Measurements from ENCODE around the gene FAM193B.
A peak's percentile ranks its signal among the peaks of the same experiment; 100 is the strongest.

The FAM193B gene

DNA sequence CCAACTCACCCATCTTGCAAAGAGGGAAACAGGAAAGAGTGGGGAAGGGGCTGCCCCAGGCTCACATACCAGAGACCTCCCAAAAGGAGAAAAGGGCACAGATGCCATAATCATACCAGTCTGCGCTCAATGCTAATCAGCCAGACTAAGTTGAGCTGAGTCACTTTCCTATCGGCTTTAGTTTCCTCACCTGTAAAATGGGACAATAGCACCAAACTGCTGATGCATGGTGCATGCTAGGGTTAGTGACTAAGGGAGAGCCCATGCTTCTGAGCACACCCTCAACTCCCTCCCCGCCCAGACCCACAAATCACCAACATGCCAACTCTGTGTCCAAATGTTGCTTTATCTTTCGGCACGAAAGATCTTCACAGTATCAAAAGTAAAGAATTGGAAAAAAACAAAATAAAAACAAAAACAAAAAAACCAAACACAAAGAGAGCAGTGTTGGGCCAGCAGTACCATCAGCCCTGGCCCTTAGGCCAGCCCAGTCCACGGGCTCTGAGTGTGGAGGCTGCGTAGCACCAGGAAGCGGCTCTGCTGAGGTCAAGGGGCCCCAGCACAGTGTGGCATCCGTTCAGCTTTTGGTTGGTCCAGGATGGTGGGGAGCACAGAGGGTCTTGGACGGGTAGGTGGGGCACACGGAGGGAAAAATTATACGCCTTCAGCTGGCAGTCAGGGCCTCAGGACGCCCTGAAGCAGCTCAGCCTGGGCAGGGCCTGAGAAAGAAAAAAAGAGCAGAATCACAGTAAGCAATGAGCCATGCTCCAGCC is 34.7 kb downstream of the FAM193B start:
- Histone ChIP-seq H3K4me1 (ENCODE audit: control insufficient read depth, insufficient read depth, low read length) (peaks cover 8% of the 10 kb centered on the region), H3K36me3 (ENCODE audit: control insufficient read depth, insufficient read depth, low read length) (peaks cover 18% of the 10 kb centered on the region), H3K9ac (ENCODE audit: low read length) (no peak overlapping the region), H3K4me3 (ENCODE audit: low read length) (no peak overlapping the region), H3K27me3 (ENCODE audit: control insufficient read depth, insufficient read depth, low read length) (no peaks in the 10 kb centered on the region), H3K9me3 (ENCODE audit: control insufficient read depth, low read length) (no peaks in the 10 kb centered on the region)

DNA sequence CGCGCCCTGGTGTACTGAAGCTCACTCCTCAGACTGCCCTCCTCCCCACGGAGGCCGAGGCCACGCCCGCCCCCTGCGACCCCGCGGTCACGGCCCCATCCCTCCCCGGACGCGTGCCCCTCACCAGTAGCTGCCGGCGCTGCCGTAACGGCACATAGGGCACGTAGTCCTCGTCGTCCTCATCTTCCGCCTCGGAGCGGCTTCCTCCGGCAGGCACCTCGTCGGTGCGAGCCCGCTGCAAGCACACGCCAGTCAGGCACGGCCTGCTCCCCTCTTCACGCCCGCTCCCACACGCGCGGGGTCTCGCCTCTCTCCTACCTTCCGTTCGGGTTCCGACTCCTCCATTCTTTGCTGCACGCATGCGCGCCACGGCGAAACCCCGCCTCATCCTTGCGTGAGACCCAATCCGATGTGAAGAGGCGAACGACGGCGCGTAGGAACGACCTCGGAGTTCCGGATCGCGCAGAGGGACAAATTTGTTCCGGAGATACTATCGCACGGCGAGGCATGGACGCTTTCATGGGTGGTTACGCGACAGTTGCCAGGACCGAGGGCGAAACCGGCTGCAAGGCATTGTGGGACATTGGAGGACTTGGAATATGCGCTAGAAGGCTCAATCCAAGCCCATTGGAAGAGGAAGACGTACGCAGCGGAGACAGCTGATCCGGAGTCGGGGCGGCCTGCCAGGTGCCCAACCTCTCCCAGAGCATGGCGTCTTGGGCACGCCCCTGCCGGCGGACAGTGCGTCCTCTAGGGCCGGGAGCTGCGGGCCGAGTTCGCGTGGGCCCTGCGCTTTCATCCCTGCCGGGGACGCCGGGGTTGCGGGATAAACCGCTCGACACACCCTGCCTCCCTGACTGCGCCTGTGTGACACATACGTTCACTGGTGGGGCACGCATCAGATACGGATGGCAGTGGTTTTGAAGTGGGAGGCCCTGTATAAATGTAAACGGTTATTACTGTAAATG is 37.5 kb downstream of the FAM193B start, which contains the start of gene DDX41:
Gene DDX41, minus strand, starts transcription at position 361 of the 968 bp plus-strand sequence. Its CDS starts 16 bp downstream, at position 345.
- Histone ChIP-seq H3K9ac (ENCODE audit: low read length) (peak within 1 kb of the TSS; percentile 66), H3K27me3 (ENCODE audit: control insufficient read depth, insufficient read depth, low read length) (no peaks in the 10 kb centered on the region), H3K36me3 (ENCODE audit: control insufficient read depth, insufficient read depth, low read length) (peaks cover 9% of the 10 kb centered on the region), H3K4me3 (ENCODE audit: low read length) (peak within 1 kb of the TSS; percentile 92), H3K9me3 (ENCODE audit: control insufficient read depth, low read length) (no peaks in the 10 kb centered on the region), H3K4me1 (ENCODE audit: control insufficient read depth, insufficient read depth, low read length) (peaks cover 8% of the 10 kb centered on the region)

DNA sequence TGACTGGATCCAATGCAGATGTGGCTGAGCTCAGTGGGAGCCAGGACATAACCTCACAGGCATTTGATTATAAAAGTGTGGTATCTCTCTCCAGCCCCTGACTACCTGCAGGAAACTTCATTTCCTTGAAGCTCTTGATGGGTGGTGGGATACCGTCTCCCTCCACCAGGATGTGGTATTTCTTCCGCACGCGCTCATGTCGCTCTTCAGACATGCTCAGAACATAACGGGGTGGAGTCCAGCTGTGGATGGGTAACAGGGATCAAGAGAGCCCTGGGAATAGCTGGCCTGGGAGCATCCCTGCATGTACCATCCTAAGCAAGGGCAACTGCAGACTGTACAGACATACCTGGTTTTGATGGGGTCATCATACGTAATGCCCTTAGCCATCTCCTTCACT is 38.8 kb downstream of the FAM193B start:
- Histone ChIP-seq H3K36me3 (ENCODE audit: control insufficient read depth, insufficient read depth, low read length) (no peaks in the 10 kb centered on the region), H3K9me3 (ENCODE audit: control insufficient read depth, low read length) (no peaks in the 10 kb centered on the region), H3K4me3 (ENCODE audit: low read length) (no peak overlapping the region), H3K9ac (ENCODE audit: low read length) (peak overlapping the region; percentile 66), H3K4me1 (ENCODE audit: control insufficient read depth, insufficient read depth, low read length) (peaks cover 8% of the 10 kb centered on the region), H3K27me3 (ENCODE audit: control insufficient read depth, insufficient read depth, low read length) (no peaks in the 10 kb centered on the region)

DNA sequence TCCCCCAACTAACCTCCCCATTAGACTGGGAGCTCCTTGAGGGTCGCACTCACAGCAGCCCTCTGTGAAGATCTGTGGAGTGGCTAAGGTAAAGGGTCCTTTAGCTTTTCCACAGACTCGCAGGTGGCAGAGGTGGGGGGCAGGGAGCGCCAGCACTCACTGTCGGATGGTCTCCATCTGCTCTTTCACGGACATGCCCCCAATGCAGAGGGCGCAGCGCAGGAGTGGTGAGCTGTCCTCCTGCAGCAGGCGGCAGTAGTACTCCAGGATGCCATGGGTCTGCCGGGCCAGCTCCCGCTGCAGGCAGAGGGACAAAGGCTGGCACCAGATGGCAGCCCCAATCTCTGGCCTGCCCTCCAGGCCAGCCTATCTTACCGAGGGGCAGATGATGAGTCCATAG is 39.8 kb downstream of the FAM193B start:
- Histone ChIP-seq H3K4me1 (ENCODE audit: control insufficient read depth, insufficient read depth, low read length) (peaks cover 11% of the 10 kb centered on the region), H3K9me3 (ENCODE audit: control insufficient read depth, low read length) (no peaks in the 10 kb centered on the region), H3K4me3 (ENCODE audit: low read length) (no peak overlapping the region), H3K9ac (ENCODE audit: low read length) (no peak overlapping the region), H3K27me3 (ENCODE audit: control insufficient read depth, insufficient read depth, low read length) (no peaks in the 10 kb centered on the region), H3K36me3 (ENCODE audit: control insufficient read depth, insufficient read depth, low read length) (no peaks in the 10 kb centered on the region)

DNA sequence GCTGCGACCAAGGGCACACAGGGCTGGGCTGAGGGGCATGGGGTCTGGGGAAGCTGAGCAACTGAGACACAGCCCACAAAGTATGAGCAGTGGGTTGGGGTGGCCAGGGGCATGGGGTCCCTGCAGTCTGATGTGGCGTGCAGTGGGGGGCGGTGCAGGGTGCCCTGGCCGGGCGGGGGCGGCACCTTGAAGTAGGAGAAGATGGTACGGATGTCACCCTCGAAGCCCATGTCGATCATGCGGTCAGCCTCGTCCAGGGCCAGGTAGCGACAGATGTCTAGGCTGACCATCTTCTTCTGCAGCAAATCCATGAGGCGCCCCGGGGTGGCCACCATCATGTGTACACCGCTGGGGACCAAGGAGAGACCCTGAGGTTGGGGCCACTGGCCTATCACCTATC is 40.9 kb downstream of the FAM193B start:
- no peaks in the 10 kb centered on the region for H3K36me3 ChIP-seq (ENCODE audit: control insufficient read depth, insufficient read depth, low read length)
- H3K9me3 ChIP-seq (ENCODE audit: control insufficient read depth, low read length) = no peaks in the 10 kb centered on the region
- H3K9ac ChIP-seq (ENCODE audit: low read length) = no peak overlapping the region
- no peaks in the 10 kb centered on the region for H3K27me3 ChIP-seq (ENCODE audit: control insufficient read depth, insufficient read depth, low read length)
- no peak overlapping the region for H3K4me3 ChIP-seq (ENCODE audit: low read length)
- peaks cover 11% of the 10 kb centered on the region for H3K4me1 ChIP-seq (ENCODE audit: control insufficient read depth, insufficient read depth, low read length)

DNA sequence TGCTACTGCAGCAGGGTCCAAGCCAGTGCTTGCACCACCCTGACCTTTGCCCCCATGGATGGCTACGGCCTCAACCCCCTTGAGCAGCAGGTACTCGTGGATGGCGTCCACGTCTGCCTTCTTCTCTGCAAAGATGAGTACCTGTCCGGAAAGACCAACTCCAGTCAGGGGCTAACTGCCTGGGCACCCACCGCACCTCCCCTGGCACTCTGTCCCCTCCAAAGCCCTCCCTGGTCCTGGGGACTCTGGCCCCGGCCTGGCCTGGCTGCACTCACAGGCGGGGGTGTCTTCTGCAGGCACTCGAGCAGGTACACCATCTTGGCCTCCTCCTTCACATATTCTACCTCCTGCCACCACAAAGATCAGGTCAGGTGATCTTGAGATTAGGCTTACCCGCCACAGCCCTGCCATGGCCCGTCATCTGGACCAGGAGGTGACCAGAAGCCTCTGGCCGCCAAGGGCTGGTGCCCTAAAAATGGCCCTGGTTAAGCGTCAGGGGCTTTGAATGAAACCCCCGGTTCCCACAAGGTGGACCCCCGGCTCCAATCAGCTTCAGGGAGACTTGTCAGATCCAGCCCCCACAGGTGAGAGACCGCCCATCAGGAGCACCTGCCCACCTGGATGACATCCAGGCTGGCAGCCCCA is 41.5 kb downstream of the FAM193B start:
- no peaks in the 10 kb centered on the region for H3K27me3 ChIP-seq (ENCODE audit: control insufficient read depth, insufficient read depth, low read length)
- H3K9me3 ChIP-seq (ENCODE audit: control insufficient read depth, low read length) = no peaks in the 10 kb centered on the region
- H3K4me3 ChIP-seq (ENCODE audit: low read length) = no peak overlapping the region
- H3K4me1 ChIP-seq (ENCODE audit: control insufficient read depth, insufficient read depth, low read length) = peaks cover 11% of the 10 kb centered on the region
- H3K9ac ChIP-seq (ENCODE audit: low read length) = no peak overlapping the region
- H3K36me3 ChIP-seq (ENCODE audit: control insufficient read depth, insufficient read depth, low read length) = no peaks in the 10 kb centered on the region

DNA sequence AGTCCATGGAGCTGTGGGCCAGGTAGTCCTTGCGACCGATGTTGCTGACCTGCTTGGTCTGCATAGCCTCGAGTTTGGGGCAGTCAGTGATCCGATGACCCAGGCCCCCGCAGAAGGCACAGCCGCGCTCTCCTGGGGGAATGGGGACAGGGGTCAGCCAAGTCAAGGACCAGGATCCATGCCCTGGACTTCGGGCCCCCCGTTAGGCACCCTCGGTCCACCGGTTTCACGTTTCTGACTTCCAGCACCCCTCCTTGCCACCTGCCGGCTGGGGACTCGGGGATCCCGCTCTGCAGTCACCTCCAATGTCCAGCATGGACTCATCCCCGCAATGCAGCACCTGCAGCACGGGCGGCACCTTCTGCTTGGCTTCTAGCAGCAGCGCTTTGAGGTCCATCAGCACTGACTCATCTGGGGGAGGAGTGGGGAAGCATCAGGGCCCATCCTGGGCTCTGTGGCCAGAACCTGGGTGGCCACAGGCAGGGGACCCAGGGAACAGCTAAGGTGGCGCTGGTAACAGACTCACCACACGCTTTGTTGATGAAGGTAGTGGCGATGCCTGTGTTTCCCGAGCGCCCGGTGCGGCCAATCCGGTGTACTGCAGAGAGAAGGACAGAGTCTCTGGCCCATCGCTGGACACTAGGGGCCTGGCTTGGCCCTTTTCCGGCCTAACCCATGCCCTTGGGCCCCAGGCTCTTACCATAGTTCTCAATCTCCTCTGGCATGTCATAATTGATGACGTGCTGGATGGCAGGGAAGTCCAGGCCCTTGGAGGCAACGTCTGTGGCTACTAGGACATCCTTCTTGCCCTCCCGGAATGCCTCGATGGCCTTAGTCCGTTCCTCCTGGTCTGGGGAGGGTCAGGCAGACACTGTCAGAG is 42.3 kb downstream of the FAM193B start:
- Histone ChIP-seq H3K4me1 (ENCODE audit: control insufficient read depth, insufficient read depth, low read length) (peaks cover 11% of the 10 kb centered on the region), H3K36me3 (ENCODE audit: control insufficient read depth, insufficient read depth, low read length) (no peaks in the 10 kb centered on the region), H3K27me3 (ENCODE audit: control insufficient read depth, insufficient read depth, low read length) (no peaks in the 10 kb centered on the region), H3K4me3 (ENCODE audit: low read length) (no peak overlapping the region), H3K9ac (ENCODE audit: low read length) (no peak overlapping the region), H3K9me3 (ENCODE audit: control insufficient read depth, low read length) (no peaks in the 10 kb centered on the region)

DNA sequence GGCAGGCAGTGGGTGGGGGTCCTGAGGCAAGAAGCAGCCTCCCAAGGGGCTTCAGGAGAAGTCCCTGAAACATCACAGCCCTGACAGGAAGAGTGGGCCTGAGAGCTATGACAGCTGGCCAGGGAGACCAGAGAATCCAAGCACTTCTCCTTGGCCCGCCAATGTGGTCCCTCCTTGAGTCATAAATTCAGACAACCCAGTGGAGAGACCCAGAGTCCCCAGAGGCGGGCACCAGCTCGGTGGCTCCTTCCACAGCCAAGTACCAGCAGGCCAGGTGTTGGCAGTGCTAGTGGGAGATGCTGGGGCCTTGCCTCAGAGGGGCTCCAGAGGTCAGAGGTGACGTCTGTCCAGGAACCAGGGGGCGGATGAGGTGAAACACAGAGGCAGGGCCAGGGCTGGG is 43.2 kb downstream of the FAM193B start:
- Histone ChIP-seq H3K27me3 (ENCODE audit: control insufficient read depth, insufficient read depth, low read length) (no peaks in the 10 kb centered on the region), H3K9ac (ENCODE audit: low read length) (no peak overlapping the region), H3K36me3 (ENCODE audit: control insufficient read depth, insufficient read depth, low read length) (no peaks in the 10 kb centered on the region), H3K4me1 (ENCODE audit: control insufficient read depth, insufficient read depth, low read length) (peaks cover 10% of the 10 kb centered on the region), H3K4me3 (ENCODE audit: low read length) (no peak overlapping the region), H3K9me3 (ENCODE audit: control insufficient read depth, low read length) (no peaks in the 10 kb centered on the region)

DNA sequence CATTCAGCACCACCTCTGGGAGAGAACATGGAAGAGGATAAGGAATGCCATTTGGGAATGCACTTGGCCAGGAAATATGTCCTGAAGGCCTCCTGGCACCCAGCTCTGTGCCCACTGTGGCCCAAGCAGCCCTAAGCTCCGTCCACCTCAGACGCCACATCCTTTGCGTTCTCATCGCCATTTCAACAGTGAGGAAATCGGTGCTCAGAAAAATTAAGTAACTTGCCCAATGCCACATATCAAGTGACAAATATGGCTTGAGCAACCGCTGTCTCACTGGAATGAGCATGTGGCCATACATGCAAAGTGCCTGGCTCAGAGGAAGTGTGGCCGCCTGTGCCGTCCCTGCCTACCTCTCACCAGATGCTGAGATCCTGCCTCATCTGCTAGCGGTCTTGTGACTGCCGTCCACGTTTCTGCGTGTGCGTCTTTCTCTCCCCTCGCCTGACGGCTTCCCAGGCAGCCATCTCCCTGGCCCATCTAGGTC is 43.8 kb downstream of the FAM193B start:
- no peak overlapping the region for H3K9ac ChIP-seq (ENCODE audit: low read length)
- H3K4me1 ChIP-seq (ENCODE audit: control insufficient read depth, insufficient read depth, low read length) = peaks cover 4% of the 10 kb centered on the region
- no peak overlapping the region for H3K4me3 ChIP-seq (ENCODE audit: low read length)
- H3K27me3 ChIP-seq (ENCODE audit: control insufficient read depth, insufficient read depth, low read length) = no peaks in the 10 kb centered on the region
- H3K9me3 ChIP-seq (ENCODE audit: control insufficient read depth, low read length) = no peaks in the 10 kb centered on the region
- H3K36me3 ChIP-seq (ENCODE audit: control insufficient read depth, insufficient read depth, low read length) = no peaks in the 10 kb centered on the region

DNA sequence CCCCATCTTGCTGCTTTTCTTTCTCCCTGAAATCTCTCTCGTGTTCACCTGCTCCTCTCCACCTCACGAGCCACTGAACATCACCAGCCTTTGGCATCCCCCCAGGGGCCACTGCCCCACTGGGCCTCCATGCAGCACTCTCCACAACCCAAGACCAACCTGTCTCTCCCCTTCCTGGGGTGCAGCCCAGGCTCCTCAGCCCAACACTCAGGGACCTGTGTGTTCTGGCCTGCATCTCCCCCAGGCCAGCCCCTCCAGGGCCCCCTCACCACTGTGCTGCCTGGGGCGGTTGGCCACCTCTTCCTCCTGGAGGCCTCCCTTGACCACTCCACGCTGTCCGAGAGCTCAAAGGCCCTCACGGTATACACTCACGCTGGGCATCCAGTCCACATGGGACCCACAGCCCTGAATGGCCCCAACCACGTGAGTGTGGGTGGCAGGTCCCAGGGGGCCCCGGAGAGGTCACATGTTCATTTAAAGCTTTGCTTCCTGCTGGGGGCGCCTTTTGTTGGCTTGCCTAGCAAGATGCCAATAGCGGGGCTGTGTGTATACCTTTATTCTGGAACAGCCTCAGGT is 44.3 kb downstream of the FAM193B start:
- Histone ChIP-seq H3K9me3 (ENCODE audit: control insufficient read depth, low read length) (no peaks in the 10 kb centered on the region), H3K9ac (ENCODE audit: low read length) (no peak overlapping the region), H3K4me1 (ENCODE audit: control insufficient read depth, insufficient read depth, low read length) (peaks cover 4% of the 10 kb centered on the region), H3K27me3 (ENCODE audit: control insufficient read depth, insufficient read depth, low read length) (no peaks in the 10 kb centered on the region), H3K36me3 (ENCODE audit: control insufficient read depth, insufficient read depth, low read length) (no peaks in the 10 kb centered on the region), H3K4me3 (ENCODE audit: low read length) (no peak overlapping the region)
